Stimulated activated CD4-positive, alpha-beta T cell treated with anti-CD3 and anti-CD28 coated beads, Interleukin-15, amount 100 ng/mL, for 24 hours (primary cell): ENCODE measurements around the gene CEP70.
"Not testable (repeated sequence)": the region's sequence is repeated elsewhere in the genome, so short reads cannot be mapped to it uniquely, and the experiment has no call there.

ENCODE experiments used
- DNase-seq: peaks from one replicate; pipeline ENCODE4 v3.0.0-alpha.2; 2020

The CEP70 gene

GRCh38 chr3:138498991-138499390 lies 95.1 kb downstream of the CEP70 start:
- no peak for DNase-seq

DNA sequence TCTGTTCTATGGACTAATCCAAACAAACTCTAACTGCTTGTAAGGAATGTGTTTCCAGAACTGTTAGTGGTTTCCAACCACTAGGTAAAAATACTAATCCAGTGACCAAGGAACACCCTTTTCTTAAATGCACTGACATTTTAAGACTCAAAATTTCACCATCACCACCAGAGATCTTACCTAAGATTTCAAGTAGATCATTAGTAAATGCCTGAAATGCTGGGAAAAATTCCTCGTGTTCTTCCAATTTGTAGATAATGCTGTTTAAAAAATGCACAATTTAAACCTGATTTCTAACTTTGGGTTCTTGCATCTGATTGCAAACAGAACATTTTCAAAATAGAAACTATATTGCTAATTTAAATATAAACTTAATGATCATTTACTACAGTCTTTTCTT lies 96.2 kb downstream of the CEP70 start:
- no peak for DNase-seq

- no peak for DNase-seq
Measured at GRCh38 chr3:138497021-138497420, 97.0 kb downstream of the CEP70 start.

DNA sequence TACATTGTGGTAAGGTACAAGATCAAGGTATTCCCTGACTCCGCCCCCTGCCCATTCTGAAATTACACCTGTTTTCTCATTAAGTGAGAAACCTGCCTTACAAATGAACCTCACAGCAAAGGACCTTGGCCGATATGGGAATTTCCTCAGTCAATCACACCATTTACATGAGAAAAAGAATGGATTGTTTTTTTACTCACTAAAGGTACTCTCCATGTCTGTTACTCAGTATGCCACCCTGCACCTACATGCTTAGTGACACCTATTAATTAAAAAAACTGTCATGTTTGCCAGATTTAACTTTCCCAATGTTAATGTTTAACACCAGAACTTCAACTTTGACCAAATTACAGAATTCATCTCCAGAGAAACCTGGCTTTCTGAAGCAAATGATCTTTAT lies 97.6 kb downstream of the CEP70 start:
- no peak for DNase-seq

- not testable (repeated sequence) for DNase-seq
Measured at GRCh38 chr3:138495638-138496037, 98.4 kb downstream of the CEP70 start.

DNA sequence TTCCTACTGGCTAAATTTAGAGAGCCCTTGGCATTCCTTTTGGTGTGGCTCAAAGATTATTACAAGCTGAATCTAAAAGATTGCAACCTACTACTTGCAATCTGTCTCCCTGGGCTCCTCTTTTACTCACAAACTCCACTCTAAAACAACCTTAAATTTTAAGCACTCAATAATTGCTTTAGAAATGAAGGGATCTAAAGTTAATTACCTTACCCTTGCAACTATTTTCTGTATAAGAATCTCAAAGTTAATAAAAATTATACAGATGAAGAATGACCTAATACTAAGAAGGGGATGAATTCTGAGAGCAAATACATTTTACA lies 99.5 kb downstream of the CEP70 start:
- no peak for DNase-seq

GRCh38 chr3:138493804-138494606 lies 100.1 kb downstream of the CEP70 start:
- DNase-seq = no peak

DNA sequence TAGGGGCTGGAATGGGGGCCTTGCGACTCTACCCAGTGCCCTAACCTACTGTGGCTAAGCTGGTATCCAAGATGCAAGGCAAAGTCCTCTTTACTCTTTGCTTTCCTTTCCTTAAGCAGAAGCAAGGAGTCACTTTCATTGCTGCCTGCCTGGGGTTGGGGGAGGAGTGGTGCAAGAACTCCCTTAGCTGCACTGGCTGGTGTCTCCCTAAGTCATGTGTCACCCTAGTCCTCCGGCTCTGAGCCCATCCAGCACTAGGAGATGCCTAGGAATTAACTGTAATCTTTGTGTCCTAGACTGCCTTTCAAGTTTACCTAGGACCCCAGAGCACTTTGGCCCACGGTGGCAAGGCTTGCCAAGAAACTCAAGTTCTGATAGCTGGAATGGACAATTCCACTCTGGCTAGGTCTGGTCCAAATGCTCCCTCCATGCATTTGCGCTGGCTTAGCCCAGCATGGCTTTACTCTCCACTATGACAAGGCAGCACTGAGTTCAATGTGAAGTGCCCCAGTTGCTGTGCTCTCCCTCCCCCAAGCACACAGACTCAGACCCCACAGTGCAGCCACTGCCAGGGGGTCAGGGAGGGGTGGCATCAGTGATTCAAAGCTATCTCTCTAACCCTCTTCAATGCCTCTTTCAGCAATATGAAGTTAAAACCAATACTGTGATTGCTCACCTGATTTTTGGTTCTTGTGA lies 100.9 kb downstream of the CEP70 start:
- no peak for DNase-seq

DNA sequence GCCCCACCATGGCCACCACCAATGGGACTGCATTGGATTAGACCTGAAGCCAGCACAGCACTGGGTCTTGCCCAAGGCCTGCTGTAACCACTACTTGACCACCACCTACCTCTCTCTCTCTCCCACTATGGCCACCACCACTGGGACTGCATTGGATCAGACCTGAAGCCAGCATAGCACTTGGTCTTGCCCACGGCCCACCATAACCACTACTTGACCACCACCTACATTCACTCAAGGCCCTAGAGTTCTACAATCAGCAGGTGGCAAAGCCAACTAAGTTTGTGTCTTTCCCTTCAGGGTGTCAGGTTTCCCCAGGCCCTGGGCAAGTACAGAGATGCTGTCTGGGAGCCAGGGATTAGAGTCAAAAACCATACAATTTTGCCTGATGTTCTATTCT lies 102.1 kb downstream of the CEP70 start:
- DNase-seq = no peak

GRCh38 chr3:138486580-138486979 lies 107.5 kb downstream of the CEP70 start:
- DNase-seq = not testable (repeated sequence)

DNA sequence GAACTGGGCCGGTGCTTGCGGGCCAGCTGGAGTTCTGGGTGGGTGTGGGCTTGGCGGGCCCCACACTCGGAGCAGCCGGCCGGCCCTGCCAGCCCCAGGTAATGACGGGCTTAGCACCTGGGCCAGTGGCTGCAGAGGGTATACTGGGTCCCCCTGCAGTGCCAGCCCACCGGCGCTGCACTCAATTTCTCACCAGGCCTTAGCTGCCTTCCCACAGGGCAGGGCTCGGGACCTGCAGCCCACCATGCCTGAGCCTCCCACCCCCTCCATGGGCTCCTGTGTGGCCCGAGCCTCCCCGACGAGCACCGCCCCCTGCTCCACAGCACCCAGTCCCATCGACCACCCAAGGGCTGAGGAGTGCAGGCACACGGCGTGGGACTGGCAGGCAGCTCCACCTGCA lies 109.4 kb downstream of the CEP70 start:
- not testable (repeated sequence) for DNase-seq

DNA sequence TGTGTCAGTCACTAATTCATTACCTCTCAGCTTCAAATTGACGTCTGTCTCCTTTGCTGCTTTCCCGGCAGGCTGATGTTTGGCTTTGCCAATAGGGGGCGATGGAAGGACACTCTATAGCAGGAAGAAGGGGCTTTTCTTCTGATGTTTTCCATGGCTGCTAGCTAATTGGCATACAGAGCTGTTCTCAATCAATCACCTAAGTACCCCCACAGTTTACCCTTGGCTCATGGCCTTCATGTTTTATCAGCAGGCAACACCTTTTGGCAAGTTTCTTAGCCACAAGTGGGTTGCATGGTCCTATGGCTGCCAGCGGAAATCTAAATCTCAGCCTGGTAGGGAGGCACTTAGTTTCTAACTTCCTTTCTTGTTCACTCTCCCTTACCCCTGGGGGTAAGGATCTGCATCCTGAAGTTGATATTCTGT lies 114.6 kb downstream of the CEP70 start:
- DNase-seq = peak; percentile 48

- DNase-seq = no peak
Measured at GRCh38 chr3:138477801-138478200, 116.3 kb downstream of the CEP70 start.

GRCh38 chr3:138477120-138477519 lies 116.9 kb downstream of the CEP70 start:
- DNase-seq = no peak

- DNase-seq = no peak
Measured at GRCh38 chr3:138476526-138476925, 117.5 kb downstream of the CEP70 start.

GRCh38 chr3:138474163-138474562 lies 119.9 kb downstream of the CEP70 start:
- DNase-seq = no peak

GRCh38 chr3:138473391-138473790 lies 120.7 kb downstream of the CEP70 start:
- DNase-seq = no peak

GRCh38 chr3:138472141-138472825 lies 121.8 kb downstream of the CEP70 start:
- DNase-seq = no peak

DNA sequence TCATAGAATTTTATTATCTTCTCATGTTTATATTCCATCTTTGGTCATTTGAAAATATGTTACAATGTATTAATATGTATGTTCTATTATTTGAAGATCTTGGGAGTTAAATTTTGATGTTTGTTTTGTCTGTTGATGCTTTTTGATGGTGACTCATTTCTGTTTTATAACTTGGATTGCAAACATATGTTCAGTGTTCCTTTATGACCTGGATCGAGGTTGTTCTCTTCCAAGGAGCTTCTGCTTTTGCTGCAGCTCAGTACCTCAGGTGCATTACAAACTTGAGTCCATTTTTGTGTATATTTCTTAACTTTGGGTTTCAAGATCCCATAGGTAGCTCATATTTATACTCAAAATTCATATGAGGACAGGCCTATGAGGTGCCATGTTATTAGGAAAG lies 122.6 kb downstream of the CEP70 start:
- DNase-seq = no peak

DNA sequence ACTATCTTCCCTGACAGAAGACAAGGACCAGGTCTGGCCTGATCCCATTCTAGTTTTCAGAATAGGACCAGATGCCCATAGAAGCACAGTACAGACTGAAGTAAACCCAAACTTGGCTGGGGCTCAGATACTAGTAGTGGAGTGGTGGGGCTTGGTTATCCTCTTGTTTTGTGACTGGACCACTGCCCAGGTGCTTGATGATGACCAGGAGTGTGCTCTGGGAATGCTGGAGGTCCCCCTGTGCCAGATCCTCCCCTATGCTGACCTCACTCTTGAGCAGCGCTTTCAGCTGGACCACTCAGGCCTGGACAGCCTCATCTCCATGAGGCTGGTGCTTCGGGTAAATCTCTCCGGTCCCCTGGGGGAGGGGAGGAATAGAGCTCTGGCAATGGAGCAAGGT lies 123.4 kb downstream of the CEP70 start:
- DNase-seq = no peak

DNA sequence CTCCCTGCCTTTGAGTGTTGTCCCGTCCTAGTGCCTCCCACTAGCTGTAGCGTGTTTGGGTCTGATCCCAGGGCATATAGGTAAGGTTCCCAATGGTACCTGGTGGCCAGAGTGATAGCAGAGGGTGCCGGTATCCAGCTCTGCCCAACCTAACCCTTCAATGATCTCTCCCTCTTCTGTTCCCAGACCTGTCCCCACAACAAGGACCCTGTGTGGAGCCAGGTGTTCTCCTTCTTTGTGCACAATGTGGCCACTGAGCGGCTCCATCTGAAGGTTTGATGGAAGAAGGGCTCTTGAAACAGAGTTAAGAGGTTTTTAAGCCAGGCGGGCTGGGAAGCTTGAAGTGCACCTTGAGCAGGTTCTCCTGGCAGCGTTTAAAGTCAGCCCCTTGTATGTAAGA lies 124.2 kb downstream of the CEP70 start:
- no peak for DNase-seq

DNA sequence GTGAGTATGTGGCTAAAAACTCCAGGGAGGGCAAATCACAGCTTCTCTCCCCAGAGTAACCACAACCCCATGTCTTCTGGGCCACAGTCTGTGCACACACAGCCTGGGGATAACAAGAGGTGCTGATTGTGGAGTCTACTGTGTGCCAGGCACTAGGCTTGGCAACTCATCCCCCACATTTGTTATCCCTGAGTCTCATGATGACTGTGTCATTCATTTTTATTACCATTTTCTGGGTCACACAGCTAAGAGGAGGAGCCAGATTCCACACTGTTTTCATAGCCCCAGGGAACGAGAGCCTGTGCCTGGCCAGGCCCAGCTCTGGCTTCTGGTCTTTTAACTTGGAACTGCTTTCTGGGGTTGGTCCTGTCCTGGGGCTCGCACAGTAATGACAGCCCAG lies 125.2 kb downstream of the CEP70 start:
- no peak for DNase-seq

DNA sequence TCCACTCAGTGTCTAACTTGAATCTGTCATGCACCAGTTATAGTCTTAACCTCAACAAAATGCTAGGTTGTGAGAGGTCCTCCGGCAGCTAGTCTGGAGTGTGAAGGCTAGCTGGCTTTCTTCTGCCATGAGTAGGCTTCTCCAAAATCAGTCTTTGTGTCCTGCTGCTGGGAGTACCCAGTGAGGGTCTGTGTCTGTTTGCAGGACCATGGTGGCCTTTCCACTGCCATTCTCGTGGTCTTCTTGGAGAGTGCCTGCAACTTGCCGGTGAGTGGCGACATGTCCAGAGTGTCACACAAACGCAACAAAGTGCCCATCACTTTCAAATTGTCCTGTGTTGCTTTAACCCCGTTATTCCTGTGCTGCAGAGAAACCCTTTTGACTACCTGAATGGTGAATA lies 125.6 kb downstream of the CEP70 start:
- no peak for DNase-seq

GRCh38 chr3:138467931-138468330 lies 126.1 kb downstream of the CEP70 start:
- DNase-seq = no peak
